Upper lobe of left lung (tissue), 6 donors: ENCODE results near the gene PSAP. TPM values are rescaled to one million over a fixed set of nuclear protein-coding genes. Genes with fewer than 3 reads are reported as not detected.
A peak's percentile ranks its signal among the peaks of the same experiment; 100 is the strongest.

ENCODE experiments used
- ATAC-seq, 2 donors: fragments of 200-7000 bp; cut with Tn5 transposase; one replicate each; pipeline ENCODE4 v1.9.1; 2022; ENCODE audit warnings: mild to moderate bottlenecking in 2 of 2, moderate library complexity in 2 of 2; ENCODE audit not compliant: low FRiP score in 2 of 2
- DNase-seq, 2 donors: peaks; one replicate each; pipeline ENCODE4 v3.0.0-alpha.2; 2019 to 2020
- H3K27ac ChIP-seq, 4 donors: fragments of 200-600 bp; sonication (generic); one replicate each; pipeline ENCODE4 v1.5.1; 2016 to 2019
- H3K27me3 ChIP-seq, 4 donors: fragments of 200-600 bp; sonication (generic); one replicate each; pipeline ENCODE4 v1.5.1; 2017 to 2019
- H3K36me3 ChIP-seq, 4 donors: fragments of 200-600 bp; sonication (generic); one replicate each; pipeline ENCODE4 v1.5.1; 2016 to 2019
- H3K4me1 ChIP-seq, 4 donors: fragments of 200-600 bp; sonication (generic); one replicate each; pipeline ENCODE4 v1.5.1; 2018 to 2019
- H3K4me3 ChIP-seq, 4 donors: fragments of 200-600 bp; sonication (generic); one replicate each; pipeline ENCODE4 v1.5.1; 2017 to 2019; ENCODE audit warnings: mild to moderate bottlenecking in 2 of 4, moderate library complexity in 1 of 4
- H3K9me3 ChIP-seq, 4 donors: fragments of 200-600 bp; sonication (generic); one replicate each; pipeline ENCODE4 v1.5.1; 2018 to 2019
- EP300 ChIP-seq, 4 donors: sonication (generic); formaldehyde crosslinking; IDR thresholded peaks; one replicate each; pipeline ENCODE4 v1.5.1; 2017; ENCODE audit warnings: antibody characterized with exemption in 4 of 4, control low read depth in 2 of 4
- POLR2A ChIP-seq, 4 donors: fragments of 450-650 bp; IDR thresholded peaks; one replicate each; pipeline ENCODE4 v1.5.1; 2016 to 2017; ENCODE audit warnings: antibody characterized with exemption in 4 of 4, mild to moderate bottlenecking in 2 of 4
- POLR2AphosphoS5 ChIP-seq, 2 donors: sonication (generic); formaldehyde crosslinking; IDR thresholded peaks; one replicate each; pipeline ENCODE4 v1.5.1; 2017; ENCODE audit warnings: antibody characterized with exemption in 2 of 2
- WGBS, 2 donors: methylation state at CpG; one replicate each; pipeline ENCODE4 v1.1.5; 2017 to 2018; 5-methylcytosine and 5-hydroxymethylcytosine counted together
- total RNA-seq, 6 donors: library from RNA; depleted of rRNA in 4 of 6; stranded (reverse); fragments of >200 nt in 4 of 6; gene quantifications; one replicate each; pipeline versions ENCODE4 v1.1.0 to v1.2.1, GENCODE V29; 2016 to 2021
- TF ChIP-seq, protein P1 (sequence below), 6 experiments: fragments of 450-650 bp in 4 of 6; fragments of 200-600 bp in 2 of 6; sonication (generic) in 2 of 6; IDR thresholded peaks; one replicate each; pipeline ENCODE4 v1.5.1; 2016 to 2019; ENCODE audit warnings: antibody characterized with exemption in 6 of 6
- donor health status: DM: no; HTN: no; CAD: no; lungs with moderate emphysema.
- donor health status: DM: no; HTN: yes; CAD: no; lungs with severe emphysema.

PSAP gene
- total RNA-seq, 6 donors from 2014 or later = 776 to 2,056 (median 1,236) TPM

DNA sequence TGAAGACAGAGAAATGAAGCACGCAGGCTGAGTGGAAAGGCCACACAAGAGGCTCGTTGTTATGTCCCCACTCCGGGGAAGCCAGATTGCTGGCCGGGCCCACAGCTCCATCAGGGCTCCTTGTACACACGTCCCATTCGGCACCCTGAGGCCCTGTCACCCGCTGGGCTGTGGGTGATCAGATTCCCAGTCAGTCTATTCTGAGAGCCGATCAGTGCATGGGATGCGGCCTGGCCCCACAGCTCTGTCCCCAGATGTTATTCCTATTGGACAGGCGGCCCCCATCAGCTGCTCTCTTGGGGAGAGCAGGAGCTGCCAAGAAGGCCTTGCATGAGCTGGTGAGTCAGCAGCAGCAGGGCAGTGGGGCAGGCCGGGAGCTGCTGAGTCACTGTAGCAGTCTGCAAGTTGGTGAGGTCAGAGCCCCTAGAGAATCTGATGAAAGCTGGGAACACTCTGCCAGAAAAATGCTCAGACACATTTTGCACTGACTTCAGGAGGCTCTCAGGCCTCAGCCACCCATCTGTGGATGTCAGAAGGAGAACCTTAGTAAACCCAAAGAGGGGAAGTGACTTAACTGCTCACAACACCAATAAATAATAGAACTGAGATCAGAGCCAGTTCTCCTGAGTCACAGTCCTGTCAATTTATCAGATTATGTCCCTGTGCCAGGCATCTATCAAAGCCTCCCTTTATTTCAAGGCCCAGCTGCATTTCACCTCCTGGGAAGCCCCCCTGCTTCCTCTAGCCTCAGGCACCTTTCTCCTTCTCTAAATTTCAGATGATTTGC lies 9.4 kb upstream of the PSAP start:
- Histone ChIP-seq H3K4me3 (no peak overlapping the region), H3K27me3 (no peaks in the 10 kb centered on the region), H3K36me3 (no peaks in the 10 kb centered on the region), H3K27ac (peak overlapping the region; percentile 71 to 89 (median 82)), H3K9me3 (no peaks in the 10 kb centered on the region), H3K4me1 (peaks cover 14 to 20% (median 18%) of the 10 kb centered on the region in 4 donors)
- peak; percentile 86 to 97 for DNase-seq
- peak; percentile 95 to 97 for ATAC-seq
- 52 to 59% methylated on average over 9 to 10 of the region's 11 CpGs for WGBS, 2 donors
- TF ChIP-seq, protein P1, sequence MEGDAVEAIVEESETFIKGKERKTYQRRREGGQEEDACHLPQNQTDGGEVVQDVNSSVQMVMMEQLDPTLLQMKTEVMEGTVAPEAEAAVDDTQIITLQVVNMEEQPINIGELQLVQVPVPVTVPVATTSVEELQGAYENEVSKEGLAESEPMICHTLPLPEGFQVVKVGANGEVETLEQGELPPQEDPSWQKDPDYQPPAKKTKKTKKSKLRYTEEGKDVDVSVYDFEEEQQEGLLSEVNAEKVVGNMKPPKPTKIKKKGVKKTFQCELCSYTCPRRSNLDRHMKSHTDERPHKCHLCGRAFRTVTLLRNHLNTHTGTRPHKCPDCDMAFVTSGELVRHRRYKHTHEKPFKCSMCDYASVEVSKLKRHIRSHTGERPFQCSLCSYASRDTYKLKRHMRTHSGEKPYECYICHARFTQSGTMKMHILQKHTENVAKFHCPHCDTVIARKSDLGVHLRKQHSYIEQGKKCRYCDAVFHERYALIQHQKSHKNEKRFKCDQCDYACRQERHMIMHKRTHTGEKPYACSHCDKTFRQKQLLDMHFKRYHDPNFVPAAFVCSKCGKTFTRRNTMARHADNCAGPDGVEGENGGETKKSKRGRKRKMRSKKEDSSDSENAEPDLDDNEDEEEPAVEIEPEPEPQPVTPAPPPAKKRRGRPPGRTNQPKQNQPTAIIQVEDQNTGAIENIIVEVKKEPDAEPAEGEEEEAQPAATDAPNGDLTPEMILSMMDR (IDR thresholded peaks at IDR 0.05) = no peak
- peak in 1 of 4 donors; percentile 30 for TF ChIP-seq POLR2A (IDR thresholded peaks at IDR 0.05)
- peak; percentile 73 to 76 for TF ChIP-seq POLR2AphosphoS5 (IDR thresholded peaks at IDR 0.05)
- peak in 1 of 4 donors; percentile 78 for TF ChIP-seq EP300 (IDR thresholded peaks at IDR 0.05)

DNA sequence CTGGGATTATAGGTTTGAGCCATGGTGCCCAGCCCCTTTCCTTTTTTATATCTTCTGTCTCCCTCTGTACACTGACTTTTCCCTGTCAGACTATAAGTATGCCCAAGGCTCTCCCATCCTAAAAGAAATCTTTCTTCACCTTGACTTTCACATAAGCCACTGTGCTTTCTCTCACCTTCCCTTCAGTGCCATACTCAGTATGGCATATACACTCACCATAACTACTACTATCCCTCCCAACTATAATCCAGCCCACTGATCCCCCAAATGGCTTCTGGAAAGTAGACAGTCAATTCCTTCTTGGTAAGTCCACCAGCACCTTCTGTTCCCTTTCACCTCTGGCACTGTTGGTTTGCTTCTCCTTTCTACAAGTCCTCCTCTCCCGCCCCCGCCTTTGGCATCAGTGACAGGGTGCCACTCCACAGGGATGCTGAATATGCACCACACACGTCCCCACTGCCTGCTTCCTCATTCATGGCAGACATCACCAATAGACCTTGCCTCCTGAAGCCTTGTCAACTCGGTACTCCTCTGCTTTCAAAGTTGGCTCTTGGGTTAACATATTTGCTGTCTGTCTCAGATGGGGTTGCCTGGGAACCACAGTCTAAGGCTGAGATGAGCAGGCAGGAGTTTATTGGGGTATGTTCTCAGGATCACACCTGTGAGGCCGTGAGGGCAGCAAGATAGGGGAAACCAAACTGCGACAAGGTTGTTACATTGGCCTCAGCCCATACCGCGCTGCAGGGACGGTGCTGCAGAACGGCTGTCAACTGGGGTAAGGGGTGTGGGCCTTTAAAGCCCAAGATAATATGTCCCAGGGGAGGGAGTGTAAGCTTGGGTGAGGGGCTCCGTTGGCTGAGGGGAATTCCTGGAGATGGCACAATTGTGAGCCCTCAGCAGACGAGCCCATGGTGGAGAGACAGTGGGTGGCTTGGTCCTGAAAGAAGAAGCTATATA lies 7.2 kb upstream of the PSAP start:
- Histone ChIP-seq H3K27me3 (no peaks in the 10 kb centered on the region), H3K36me3 (no peaks in the 10 kb centered on the region), H3K27ac (no peak overlapping the region), H3K4me3 (no peak overlapping the region), H3K4me1 (peaks cover 14 to 23% (median 18%) of the 10 kb centered on the region in 4 donors), H3K9me3 (no peaks in the 10 kb centered on the region)
- DNase-seq (peak in 1 of 2 donors; percentile 77), ATAC-seq (peak in 1 of 2 donors; percentile 42)
- WGBS, 2 donors = 82 to 85% methylated on average over 12 of the region's 12 CpGs
- peak in 1 of 4 donors; percentile 17 for TF ChIP-seq POLR2A (IDR thresholded peaks at IDR 0.05)
- TF ChIP-seq POLR2AphosphoS5 (IDR thresholded peaks at IDR 0.05) = no peak
- no peak for TF ChIP-seq EP300 (IDR thresholded peaks at IDR 0.05)
- TF ChIP-seq, protein P1 (IDR thresholded peaks at IDR 0.05) = no peak

DNA sequence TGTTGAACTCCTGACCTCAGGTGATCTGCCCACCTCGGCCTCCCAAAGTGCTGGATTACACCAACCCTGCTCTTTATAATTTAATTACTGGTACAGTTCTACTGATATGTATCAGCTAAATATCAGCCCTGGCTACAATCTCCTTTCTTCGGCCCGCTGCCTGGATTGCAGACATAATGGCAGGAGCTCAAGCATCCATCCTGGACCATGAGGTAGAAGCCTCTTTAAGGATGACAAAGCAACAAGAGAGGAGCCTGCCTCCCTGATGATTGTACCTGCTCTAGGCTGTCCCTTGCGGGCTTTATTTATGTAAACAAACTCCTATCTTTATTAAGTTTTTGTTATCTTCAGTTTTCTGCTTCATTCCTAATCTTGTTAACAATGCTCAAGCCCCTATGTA lies 5.6 kb upstream of the PSAP start:
- DNase-seq = no peak
- Histone ChIP-seq H3K9me3 (no peaks in the 10 kb centered on the region), H3K36me3 (no peaks in the 10 kb centered on the region), H3K4me3 (no peak overlapping the region), H3K27me3 (no peaks in the 10 kb centered on the region), H3K27ac (no peak overlapping the region), H3K4me1 (peaks cover 17 to 22% (median 20%) of the 10 kb centered on the region in 4 donors)
- 93 to 94% methylated on average over 4 of the region's 4 CpGs for WGBS, 2 donors
- TF ChIP-seq POLR2A (IDR thresholded peaks at IDR 0.05) (no peak), POLR2AphosphoS5 (IDR thresholded peaks at IDR 0.05) (no peak), EP300 (IDR thresholded peaks at IDR 0.05) (no peak)
- TF ChIP-seq, protein P1 (IDR thresholded peaks at IDR 0.05) = no peak
- ATAC-seq = no peak

DNA sequence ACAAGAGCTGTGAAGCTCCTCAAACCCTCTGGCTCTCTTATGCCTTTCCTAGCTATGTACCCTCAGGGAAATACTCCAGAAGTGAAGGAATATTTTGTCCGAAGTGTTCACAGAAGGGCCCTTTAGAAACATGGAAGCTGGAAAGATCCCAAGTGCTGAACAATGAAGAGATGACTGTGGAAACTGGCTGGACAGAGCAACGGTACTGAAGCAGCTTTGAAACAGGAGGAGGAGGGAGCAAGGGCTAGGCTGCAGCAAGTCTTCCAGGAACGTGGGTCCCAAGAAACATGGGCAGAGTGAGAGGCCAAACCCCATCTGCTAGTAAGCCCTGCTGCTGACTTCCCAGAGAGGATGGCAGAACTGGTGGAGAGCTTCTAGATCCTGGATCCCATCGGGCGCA lies 3.0 kb upstream of the PSAP start:
- H3K4me1 ChIP-seq = peaks cover 3 to 25% (median 16%) of the 10 kb centered on the region in 4 donors
- H3K27ac ChIP-seq = no peak overlapping the region
- H3K9me3 ChIP-seq = no peaks in the 10 kb centered on the region
- H3K27me3 ChIP-seq = no peaks in the 10 kb centered on the region
- H3K36me3 ChIP-seq = no peaks in the 10 kb centered on the region
- WGBS, 2 donors = 63% methylated on average over 5 of the region's 5 CpGs
- H3K4me3 ChIP-seq = no peak overlapping the region
- ATAC-seq (no peak), DNase-seq (no peak)
- TF ChIP-seq POLR2AphosphoS5 (IDR thresholded peaks at IDR 0.05) (no peak), POLR2A (IDR thresholded peaks at IDR 0.05) (no peak), EP300 (IDR thresholded peaks at IDR 0.05) (no peak)
